Stomach (tissue), 9 donors: Measurements from ENCODE around the gene NEDD4. TPM values are rescaled to one million over a fixed set of nuclear protein-coding genes. Genes with fewer than 3 reads are reported as not detected.

Source experiments
- DNase-seq, 2 donors: peaks; one replicate each; pipeline versions ENCODE4 v3.0.0 to v3.0.0-alpha.2; 2013 to 2019
- H3K27ac ChIP-seq, 5 donors: fragments of 200-600 bp in 4 of 5; sonication (generic) in 4 of 5; one replicate each; pipeline ENCODE4 v1.5.1; 2013 to 2019; ENCODE audit warnings: mild to moderate bottlenecking in 1 of 5, moderate library complexity in 1 of 5
- H3K27me3 ChIP-seq, 3 donors: fragments of 200-600 bp; sonication (generic); one replicate each; pipeline ENCODE4 v1.5.1; 2017 to 2019; ENCODE audit warnings: mixed run types in 1 of 3
- H3K36me3 ChIP-seq, 4 donors: fragments of 200-600 bp; sonication (generic); 1 replicate in 3 of 4; 2 replicates in 1 of 4; pipeline ENCODE4 v1.5.1; 2016 to 2019
- H3K4me1 ChIP-seq, 4 donors: fragments of 200-600 bp; sonication (generic); one replicate each; pipeline ENCODE4 v1.5.1; 2016 to 2019
- H3K4me3 ChIP-seq, 4 donors: fragments of 200-600 bp; sonication (generic) in 3 of 4; one replicate each; pipeline ENCODE4 v1.5.1; 2016 to 2019; ENCODE audit warnings: mild to moderate bottlenecking in 1 of 4
- H3K9me3 ChIP-seq, 4 donors: fragments of 200-600 bp; sonication (generic); one replicate each; pipeline ENCODE4 v1.5.1; 2016 to 2019
- CTCF ChIP-seq, 7 experiments: fragments of 450-650 bp in 4 of 7; fragments of 200-600 bp in 3 of 7; sonication (generic) in 3 of 7; IDR thresholded peaks; one replicate each; pipeline ENCODE4 v1.5.1; 2016 to 2019; ENCODE audit warnings: antibody characterized with exemption in 7 of 7, control low read depth in 2 of 7, mild to moderate bottlenecking in 1 of 7
- EP300 ChIP-seq: sonication (generic); formaldehyde crosslinking; IDR thresholded peaks from one replicate; pipeline ENCODE4 v1.6.1; 2017; ENCODE audit warnings: antibody characterized with exemption
- POLR2A ChIP-seq, 4 donors: fragments of 450-650 bp; IDR thresholded peaks; one replicate each; pipeline ENCODE4 v1.6.1; 2016; ENCODE audit warnings: antibody characterized with exemption in 4 of 4, control low read depth in 2 of 4, mild to moderate bottlenecking in 1 of 4, moderate library complexity in 1 of 4
- POLR2AphosphoS5 ChIP-seq, 3 donors: sonication (generic); formaldehyde crosslinking; IDR thresholded peaks; one replicate each; pipeline ENCODE4 v1.6.1; 2016; ENCODE audit warnings: antibody characterized with exemption in 3 of 3
- WGBS, 5 donors: extraction: QIAGEN DNeasy Blood & Tissue Kit in 3 of 5; methylation state at CpG; one replicate each; pipeline versions ENCODE4 v1.1.5 to v1.1.7; 2013 to 2018; 5-methylcytosine and 5-hydroxymethylcytosine counted together
- intact Hi-C: fragments of 100-400 bp; cut with DNase I; formaldehyde crosslinking; loops from one replicate; pipeline ENCODE4 v1.15.1; 2023; ENCODE audit warnings: low total_unique reads
- polyA plus RNA-seq, 3 donors: library from polyadenylated mRNA; stranded (reverse); fragments of 200-250 nt; gene quantifications; one replicate each; pipeline ENCODE4 v1.2.3, GENCODE V29; 2013
- total RNA-seq, 5 donors: library from RNA; depleted of rRNA; stranded (reverse); fragments of >200 nt; gene quantifications; one replicate each; pipeline versions ENCODE4 v1.1.0 to v1.2.3, GENCODE V29; 2014 to 2016
- donor health status: healthy with polysubstance abuse.
- donor health status: Bipolar disorder and iron deficiency.
- donor health status: healthy.

Gene NEDD4
- total and polyA plus RNA-seq, 8 donors: 2.9 to 40.8 (median 7.5) TPM

- Histone ChIP-seq H3K4me1 (peaks cover 15 to 25% (median 20%) of the 10 kb centered on the region in 4 donors), H3K27ac (peak overlapping the region; percentile 81 to 95 (median 89)), H3K36me3 (no peaks in the 10 kb centered on the region), H3K4me3 (peak overlapping the region; percentile 78 to 89 (median 86)), H3K9me3 (no peaks in the 10 kb centered on the region), H3K27me3 (no peaks in the 10 kb centered on the region)
- intact Hi-C loops: no loop called here
- 0 to 3% (median 2%) methylated on average over 9 of the region's 9 CpGs for WGBS, 5 donors
- TF ChIP-seq POLR2A (IDR thresholded peaks at IDR 0.05): no peak
- no peak for TF ChIP-seq CTCF (IDR thresholded peaks at IDR 0.05)
- TF ChIP-seq EP300: no peak
- no peak for TF ChIP-seq POLR2AphosphoS5 (IDR thresholded peaks at IDR 0.05)
- DNase-seq: no peak
These were observed 672 bp downstream of the NEDD4 start for GRCh38 chr15:55992769-55993110.

GRCh38 chr15:55991802-55992768 is 1.3 kb downstream of the NEDD4 start:
- no peak for TF ChIP-seq POLR2AphosphoS5 (IDR thresholded peaks at IDR 0.05)
- no peak for TF ChIP-seq CTCF (IDR thresholded peaks at IDR 0.05)
- no peak for TF ChIP-seq EP300
- no peak for TF ChIP-seq POLR2A (IDR thresholded peaks at IDR 0.05)
- peak in 1 of 2 donors; percentile 26 for DNase-seq
- Histone ChIP-seq H3K9me3 (no peaks in the 10 kb centered on the region), H3K36me3 (no peaks in the 10 kb centered on the region), H3K4me3 (peak overlapping the region; percentile 78 to 89 (median 86)), H3K27me3 (no peaks in the 10 kb centered on the region), H3K27ac (peak overlapping the region in 4 of 5 donors; percentile 86 to 95 (median 91)), H3K4me1 (peaks cover 15 to 25% (median 20%) of the 10 kb centered on the region in 4 donors)
- WGBS, 5 donors: 41 to 46% (median 43%) methylated on average over 12 of the region's 12 CpGs
- intact Hi-C loops: no loop called here

DNA sequence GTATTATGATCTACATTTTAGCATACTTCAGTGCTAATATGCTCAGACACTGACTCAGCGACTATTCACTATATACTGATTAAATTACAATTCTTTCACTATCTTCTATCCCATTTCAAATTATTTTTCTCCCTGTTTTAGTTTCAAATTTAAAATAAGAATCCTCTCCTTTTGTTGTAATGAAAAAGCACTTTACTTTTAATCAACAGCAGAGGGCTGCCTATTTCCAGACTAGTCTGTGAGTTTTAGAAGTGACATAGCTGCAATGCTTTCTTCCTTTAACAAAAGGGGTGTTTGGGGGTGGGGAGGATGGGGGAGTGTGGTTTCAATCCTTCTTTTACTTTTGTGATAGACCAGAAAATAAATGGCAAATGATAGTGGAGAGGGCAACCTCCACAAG is 2.4 kb downstream of the NEDD4 start:
- TF ChIP-seq CTCF (IDR thresholded peaks at IDR 0.05) (no peak), POLR2AphosphoS5 (IDR thresholded peaks at IDR 0.05) (no peak), EP300 (no peak), POLR2A (IDR thresholded peaks at IDR 0.05) (no peak)
- Histone ChIP-seq H3K36me3 (no peaks in the 10 kb centered on the region), H3K4me1 (peaks cover 15 to 25% (median 20%) of the 10 kb centered on the region in 4 donors), H3K9me3 (no peaks in the 10 kb centered on the region), H3K27ac (peak overlapping the region in 1 of 5 donors; percentile 89), H3K27me3 (no peaks in the 10 kb centered on the region), H3K4me3 (no peak overlapping the region)
- no peak for DNase-seq
- 94 to 97% (median 96%) methylated on average over 1 of the region's 1 CpG for WGBS, 5 donors
- intact Hi-C loops: no loop called here

DNA sequence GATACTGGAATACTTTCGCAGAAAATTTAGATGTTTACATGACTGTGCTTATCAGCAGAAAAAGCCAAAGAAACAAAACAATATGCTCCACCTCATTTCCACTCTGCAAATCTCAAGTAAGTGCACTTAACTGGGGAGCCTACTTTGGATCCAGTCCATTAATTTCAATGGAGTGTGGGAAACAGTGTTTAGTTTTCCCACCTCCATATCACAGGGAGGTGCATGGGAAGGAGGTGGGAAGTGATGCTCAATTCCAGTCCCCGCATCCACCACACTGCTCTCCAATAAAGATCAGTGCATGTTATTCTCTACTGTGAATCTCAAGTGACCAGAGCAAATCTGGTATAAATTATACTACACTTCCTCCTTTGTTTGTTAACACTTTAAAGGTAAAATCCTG is 2.9 kb downstream of the NEDD4 start:
- no peak for DNase-seq
- Histone ChIP-seq H3K36me3 (no peaks in the 10 kb centered on the region), H3K4me1 (peaks cover 15 to 25% (median 20%) of the 10 kb centered on the region in 4 donors), H3K27me3 (no peaks in the 10 kb centered on the region), H3K27ac (no peak overlapping the region), H3K4me3 (no peak overlapping the region), H3K9me3 (no peaks in the 10 kb centered on the region)
- no peak for TF ChIP-seq POLR2A (IDR thresholded peaks at IDR 0.05)
- no peak for TF ChIP-seq CTCF (IDR thresholded peaks at IDR 0.05)
- no peak for TF ChIP-seq POLR2AphosphoS5 (IDR thresholded peaks at IDR 0.05)
- TF ChIP-seq EP300: no peak
- WGBS, 5 donors: 44 to 73% (median 62%) methylated on average over 2 of the region's 2 CpGs
- intact Hi-C loops: no loop called here
